Measurements from ENCODE around the gene SLC2A10.

GRCh38 chr20:46772901-46773300 lies 63.5 kb downstream of the SLC2A10 start:
- no peak for TF ChIP-seq CTCF (IDR thresholded peaks at IDR 0.05)
- TF ChIP-seq POLR2A (IDR thresholded peaks at IDR 0.05): no peak

Measured in adrenal gland (tissue), 5 donors.